EL (cell line): ENCODE results near the gene C10orf62.
A peak's percentile ranks its signal among the peaks of the same experiment; 100 is the strongest.

Experiments used
- DNase-seq: peaks from one replicate; pipeline ENCODE4 v3.0.0-alpha.2; 2016

C10orf62 gene

GRCh38 chr10:97587183-97587582 is 2.3 kb upstream of the C10orf62 start:
- no peak for DNase-seq

GRCh38 chr10:97590082-97590747 is 694 bp downstream of the C10orf62 start:
- no peak for DNase-seq

DNA sequence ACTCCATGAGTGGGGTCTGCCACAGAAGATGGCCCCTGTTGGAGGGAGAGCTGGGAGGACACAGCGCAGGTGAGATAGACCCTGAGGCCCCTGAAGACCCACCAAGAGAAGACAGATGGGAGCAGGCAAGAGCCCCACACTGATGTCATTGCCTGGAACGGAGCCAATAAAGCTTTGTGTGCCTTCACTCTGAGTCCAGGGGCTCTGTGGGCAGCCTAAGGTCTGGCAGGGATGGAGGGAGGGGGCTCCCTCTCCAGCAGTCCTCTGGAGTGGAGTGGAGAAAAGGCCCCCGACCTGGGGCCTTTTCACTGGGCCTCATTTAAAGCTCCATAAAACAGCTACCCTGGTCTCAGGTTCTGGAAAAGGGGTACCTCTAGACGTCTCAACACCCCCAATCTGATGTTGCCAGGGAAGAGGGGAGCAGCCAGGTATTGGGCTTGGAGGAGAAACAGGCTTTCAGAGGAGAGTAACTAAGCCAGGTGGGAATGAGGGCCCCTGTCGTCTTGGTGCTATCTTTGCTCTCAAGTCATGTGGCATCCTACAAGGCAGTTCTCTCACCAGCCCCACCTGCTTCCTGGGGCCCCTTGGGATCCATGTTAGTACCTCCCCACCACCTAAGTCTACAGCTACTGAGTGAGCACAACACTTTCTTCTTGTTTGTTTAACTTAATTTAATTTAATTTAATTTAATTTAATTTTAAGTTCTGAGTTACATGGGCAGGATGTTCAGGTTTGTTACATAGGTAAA is 1.4 kb downstream of the C10orf62 start:
- DNase-seq = no peak

GRCh38 chr10:97593421-97593820 is 3.9 kb downstream of the C10orf62 start:
- DNase-seq = no peak

GRCh38 chr10:97596101-97597082 is 6.9 kb downstream of the C10orf62 start:
- DNase-seq = peak; percentile 87

DNA sequence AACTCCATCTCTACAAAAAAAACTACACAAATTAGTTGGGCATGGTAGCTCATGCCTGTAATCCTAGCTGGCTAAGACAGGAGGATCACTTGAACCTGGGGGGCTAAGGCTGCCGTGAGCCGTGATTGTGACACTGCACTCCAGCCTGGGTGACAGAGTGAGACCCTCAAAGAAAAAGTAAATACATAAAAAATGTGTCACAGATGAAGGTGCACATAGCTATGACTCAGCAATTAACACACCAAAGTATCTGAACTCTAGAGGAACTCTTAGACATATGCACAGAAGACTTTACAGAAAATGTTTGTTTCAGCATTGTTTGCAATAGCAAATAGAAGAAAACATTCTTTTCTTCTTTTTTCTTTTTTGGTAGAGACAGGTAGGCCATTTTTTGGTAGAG is 8.3 kb downstream of the C10orf62 start:
- no peak for DNase-seq

GRCh38 chr10:97598407-97599271 is 9.1 kb downstream of the C10orf62 start:
- DNase-seq = no peak

- no peak for DNase-seq
Observed at GRCh38 chr10:97599272-97599619, 9.7 kb downstream of the C10orf62 start.

DNA sequence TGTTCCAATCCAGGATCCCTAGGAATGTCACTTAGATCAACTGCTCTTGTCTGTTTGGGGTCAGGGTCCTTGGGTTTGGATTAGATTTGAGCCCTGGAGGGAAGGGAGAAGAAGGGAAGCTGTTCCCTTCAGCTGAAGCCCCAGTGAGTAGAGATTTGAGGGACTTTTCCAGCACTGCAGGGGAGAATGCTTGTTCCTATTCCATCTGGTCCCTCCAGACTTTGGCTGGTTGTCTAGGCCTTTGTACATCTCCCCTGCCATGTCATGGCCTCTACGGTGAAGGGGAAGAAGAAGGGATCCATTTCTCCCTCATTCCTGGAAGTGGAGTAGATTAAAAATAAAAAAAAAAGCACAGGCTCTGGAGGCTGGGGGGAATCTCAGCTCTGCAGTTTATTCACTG is 11.1 kb downstream of the C10orf62 start:
- no peak for DNase-seq

DNA sequence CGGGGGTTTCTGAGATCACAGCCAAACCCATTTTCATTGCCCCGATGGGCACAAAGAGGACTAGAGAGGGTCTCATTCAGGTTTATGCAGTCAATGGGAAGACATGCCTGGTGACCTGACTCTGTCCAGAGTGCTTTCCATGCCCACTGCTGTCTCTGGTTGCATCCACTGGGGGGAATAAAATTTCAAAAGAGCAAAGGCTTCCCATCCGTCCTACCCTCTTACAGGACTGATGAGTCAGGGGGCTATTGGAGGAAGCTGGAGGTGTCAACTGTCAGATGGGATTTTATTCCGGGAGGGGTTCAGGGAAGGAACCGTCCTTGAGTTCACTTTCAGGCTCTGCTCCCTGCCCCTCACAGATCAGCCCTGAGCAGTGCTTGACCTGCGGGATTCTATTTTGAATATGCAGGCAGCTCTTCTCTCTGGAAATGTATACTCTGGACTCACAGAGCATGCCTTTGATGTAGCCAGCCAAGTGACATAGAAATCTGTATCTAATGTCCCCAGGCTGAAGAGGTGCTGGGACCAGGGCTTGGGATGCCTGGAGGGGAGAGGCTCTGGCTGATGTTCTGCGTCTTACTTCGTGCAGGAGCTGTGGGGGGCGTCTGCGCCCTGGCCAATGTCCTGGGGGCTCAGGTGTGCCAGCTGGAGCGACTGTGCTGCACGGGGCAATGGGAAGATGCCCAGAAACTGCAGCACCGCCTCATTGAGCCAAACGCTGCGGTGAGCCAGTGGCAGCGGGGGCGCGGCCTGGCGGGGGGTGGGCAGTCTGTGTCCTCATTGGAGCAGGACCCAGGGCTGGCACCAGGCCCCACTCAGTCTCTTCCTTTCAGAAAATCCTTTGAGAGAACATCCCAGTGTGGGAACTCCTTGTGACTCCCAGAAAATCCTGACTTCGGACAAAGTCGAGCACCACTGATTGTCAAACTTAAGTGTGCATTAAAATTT is 12.0 kb downstream of the C10orf62 start:
- no peak for DNase-seq

DNA sequence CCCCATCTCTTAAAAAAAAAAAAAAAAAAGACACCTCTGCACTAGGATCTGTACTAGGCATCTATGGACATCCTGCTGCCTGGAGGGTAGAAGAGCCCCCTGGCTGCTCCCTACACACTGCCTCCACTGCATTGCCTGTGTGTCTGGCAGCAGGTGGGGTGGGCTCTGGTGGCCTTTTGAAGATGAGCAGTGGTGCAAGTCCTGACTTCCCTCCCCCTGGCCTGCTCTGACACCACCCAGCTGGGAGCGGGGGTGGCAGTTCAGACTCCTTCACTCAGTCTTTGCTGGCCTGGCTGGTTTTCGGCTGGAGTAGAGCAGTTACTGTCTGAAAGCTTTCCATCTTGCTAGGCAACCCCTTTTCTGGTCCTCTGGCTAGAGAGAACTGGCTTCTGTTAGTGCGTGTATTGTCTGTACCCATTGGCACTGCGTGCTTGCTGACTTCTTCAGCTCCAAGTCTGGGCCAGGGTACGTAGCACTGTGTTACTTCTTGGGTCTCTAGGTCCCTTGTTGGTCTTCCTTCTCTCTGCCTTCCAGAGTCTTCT is 17.6 kb downstream of the C10orf62 start:
- DNase-seq = no peak

- no peak for DNase-seq
Observed at GRCh38 chr10:97608991-97609561, 19.6 kb downstream of the C10orf62 start.

- DNase-seq = no peak
Observed at GRCh38 chr10:97611473-97611872, 22.0 kb downstream of the C10orf62 start.

DNA sequence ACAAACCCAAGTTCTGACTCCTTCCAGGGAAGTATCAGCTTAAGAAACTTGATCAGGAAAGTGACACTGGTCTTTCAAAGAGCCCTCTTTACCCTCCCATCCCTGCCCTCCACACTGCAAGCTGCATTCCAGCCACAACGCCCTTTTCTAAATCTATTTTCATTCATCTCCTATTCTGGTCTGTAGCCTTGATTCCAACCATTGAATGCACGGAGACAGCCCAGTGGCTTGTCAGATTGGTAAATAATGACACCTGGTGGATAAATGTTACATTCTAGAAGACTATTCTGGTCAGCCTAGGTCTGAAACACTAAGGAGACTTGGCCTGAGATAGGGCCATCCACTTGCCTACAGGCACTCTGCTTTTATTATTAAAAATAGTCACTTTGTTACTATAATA is 22.9 kb downstream of the C10orf62 start:
- peak; percentile 55 for DNase-seq

DNA sequence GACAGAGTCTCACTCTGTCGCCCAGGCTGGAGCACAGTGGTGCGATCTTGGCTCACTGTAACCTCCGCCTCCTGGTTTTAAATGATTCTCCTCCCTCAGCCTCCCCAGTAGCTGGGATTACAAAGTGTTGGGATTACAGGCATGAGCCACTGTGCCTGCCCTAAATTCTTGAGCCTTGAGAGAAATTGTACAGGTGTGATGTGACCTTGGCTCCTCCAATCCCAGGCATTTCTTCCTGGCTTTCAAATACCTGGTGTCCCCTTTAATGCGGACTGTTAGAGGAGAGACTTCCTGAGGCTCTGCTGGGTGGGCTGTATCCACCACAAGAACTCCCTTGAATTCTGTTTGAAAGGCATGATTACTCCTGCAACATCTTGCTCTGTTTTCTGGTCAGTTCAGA is 28.8 kb downstream of the C10orf62 start:
- no peak for DNase-seq

GRCh38 chr10:97618733-97619132 is 29.2 kb downstream of the C10orf62 start:
- no peak for DNase-seq

GRCh38 chr10:97623277-97623676 is 33.8 kb downstream of the C10orf62 start:
- DNase-seq = no peak

DNA sequence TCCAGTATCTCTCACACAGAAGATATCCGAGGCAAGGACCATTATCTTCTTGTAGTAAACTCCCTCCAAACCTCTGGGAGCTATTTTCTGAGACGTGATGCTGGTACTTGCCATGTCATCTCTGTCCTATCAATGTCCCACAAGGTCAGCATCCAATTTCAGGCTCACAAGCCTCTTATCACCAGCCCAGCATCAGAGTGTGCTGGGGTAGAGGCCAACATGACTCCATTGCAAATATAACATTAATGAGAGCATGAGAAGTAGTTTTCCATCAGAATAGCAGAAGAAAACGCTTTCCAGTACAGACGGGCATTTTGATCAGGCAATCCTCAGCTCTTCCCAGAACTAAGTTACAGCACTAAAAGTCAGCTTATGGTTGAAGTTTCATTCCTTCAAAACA is 38.2 kb downstream of the C10orf62 start:
- no peak for DNase-seq

- DNase-seq = no peak
Observed at GRCh38 chr10:97628228-97628627, 38.7 kb downstream of the C10orf62 start.

DNA sequence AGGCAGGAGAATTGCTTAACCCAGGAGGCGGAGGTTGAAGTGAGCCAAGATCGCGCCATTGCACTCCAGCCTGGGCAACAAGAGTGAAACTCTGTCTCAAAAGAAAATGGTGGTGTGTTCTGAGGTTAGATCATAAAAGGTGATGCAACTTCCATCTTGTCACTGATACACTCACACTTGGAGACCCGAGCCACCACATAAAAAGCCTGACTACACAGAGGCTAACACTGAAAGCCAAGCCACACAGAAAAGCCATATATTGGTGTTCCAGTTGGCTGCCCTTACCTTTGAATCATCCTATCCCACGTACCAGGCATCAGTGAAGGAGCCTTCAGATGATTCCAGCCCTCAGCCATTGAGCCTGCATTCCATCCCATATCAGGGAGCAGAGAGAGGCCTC is 39.8 kb downstream of the C10orf62 start:
- no peak for DNase-seq

- DNase-seq = no peak
Observed at GRCh38 chr10:97631098-97631497, 41.6 kb downstream of the C10orf62 start.
